D721Med (cell line): ENCODE results near the gene MAP4.

Experiments used
- DNase-seq: peaks from one replicate; pipeline ENCODE4 v3.0.0; 2011; ENCODE audit warnings: low spot score; ENCODE audit not compliant: insufficient read length
- FAIRE-seq: peaks from 2 replicates; lab custom pipeline; 2011; peaks lifted over from hg19 to GRCh38; lab: Jason Lieb, UNC
- TF ChIP-seq, protein P1 (sequence below): IDR thresholded peaks from 2 replicates; pipeline ENCODE4 v1.5.1; 2012; ENCODE audit warnings: mild to moderate bottlenecking, control low read depth; ENCODE audit not compliant: insufficient read depth; ENCODE audit errors: missing control alignments

Gene MAP4

GRCh38 chr3:47984075-47984728, 32.0 kb downstream of the MAP4 start:
- FAIRE-seq (no peak), DNase-seq (no peak)
- TF ChIP-seq, protein P1, sequence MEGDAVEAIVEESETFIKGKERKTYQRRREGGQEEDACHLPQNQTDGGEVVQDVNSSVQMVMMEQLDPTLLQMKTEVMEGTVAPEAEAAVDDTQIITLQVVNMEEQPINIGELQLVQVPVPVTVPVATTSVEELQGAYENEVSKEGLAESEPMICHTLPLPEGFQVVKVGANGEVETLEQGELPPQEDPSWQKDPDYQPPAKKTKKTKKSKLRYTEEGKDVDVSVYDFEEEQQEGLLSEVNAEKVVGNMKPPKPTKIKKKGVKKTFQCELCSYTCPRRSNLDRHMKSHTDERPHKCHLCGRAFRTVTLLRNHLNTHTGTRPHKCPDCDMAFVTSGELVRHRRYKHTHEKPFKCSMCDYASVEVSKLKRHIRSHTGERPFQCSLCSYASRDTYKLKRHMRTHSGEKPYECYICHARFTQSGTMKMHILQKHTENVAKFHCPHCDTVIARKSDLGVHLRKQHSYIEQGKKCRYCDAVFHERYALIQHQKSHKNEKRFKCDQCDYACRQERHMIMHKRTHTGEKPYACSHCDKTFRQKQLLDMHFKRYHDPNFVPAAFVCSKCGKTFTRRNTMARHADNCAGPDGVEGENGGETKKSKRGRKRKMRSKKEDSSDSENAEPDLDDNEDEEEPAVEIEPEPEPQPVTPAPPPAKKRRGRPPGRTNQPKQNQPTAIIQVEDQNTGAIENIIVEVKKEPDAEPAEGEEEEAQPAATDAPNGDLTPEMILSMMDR: no peak

- DNase-seq (no peak), FAIRE-seq (no peak)
- TF ChIP-seq, protein P1: no peak
Observed at GRCh38 chr3:47980795-47981194, 35.4 kb downstream of the MAP4 start.

DNA sequence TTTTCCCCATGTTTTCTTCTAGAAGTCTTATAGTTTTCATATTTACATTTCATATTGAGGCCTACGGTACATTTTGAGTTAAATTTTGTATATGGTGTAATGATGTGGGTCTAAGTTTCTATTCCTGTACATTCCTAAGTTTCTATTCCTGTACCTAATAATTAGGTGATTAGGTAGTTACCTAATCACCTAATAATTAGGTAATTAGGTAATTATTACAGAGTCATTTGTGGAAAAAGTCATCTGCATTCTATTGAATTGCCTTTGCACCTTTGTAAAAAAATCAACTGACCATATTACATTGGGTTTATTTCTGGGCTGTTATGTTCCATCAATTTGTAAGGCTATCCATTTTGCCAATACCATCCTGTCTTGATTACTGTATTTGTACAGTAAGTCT, 37.1 kb downstream of the MAP4 start:
- TF ChIP-seq, protein P1: no peak
- no peak for FAIRE-seq
- no peak for DNase-seq

GRCh38 chr3:47978386-47978785, 37.8 kb downstream of the MAP4 start:
- TF ChIP-seq, protein P1: no peak
- FAIRE-seq (no peak), DNase-seq (no peak)

DNA sequence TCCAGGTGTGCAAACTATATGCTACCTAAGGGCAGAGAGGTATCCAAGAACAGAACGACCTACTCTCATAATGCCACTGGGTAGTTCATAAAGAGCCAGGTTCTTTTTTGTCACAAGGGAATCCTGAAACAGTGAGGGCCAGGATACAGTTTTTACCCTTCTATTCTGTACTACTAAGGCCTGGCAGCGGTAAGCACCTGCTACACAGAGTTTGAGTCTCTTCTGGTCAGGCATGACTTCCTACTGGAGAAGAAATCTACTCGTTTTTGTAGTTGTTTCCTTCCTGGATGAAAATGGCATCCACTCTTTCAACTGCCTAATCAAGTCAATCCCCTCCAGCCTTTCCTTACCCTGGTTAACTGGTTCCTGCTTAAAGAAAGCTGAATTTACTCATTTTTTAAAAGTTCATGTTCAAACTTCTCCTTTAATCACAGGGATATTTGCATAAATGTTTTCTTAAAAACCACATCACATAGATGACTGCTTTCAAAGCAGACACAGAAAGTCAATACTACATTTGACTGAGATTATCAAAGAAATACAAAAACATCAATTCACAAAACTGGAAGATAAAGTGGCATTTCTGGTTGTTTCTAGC, 40.0 kb downstream of the MAP4 start:
- FAIRE-seq: no peak
- TF ChIP-seq, protein P1: no peak
- no peak for DNase-seq

- FAIRE-seq: no peak
- TF ChIP-seq, protein P1: no peak
- DNase-seq: no peak
Observed at GRCh38 chr3:47974974-47975470, 41.2 kb downstream of the MAP4 start.

DNA sequence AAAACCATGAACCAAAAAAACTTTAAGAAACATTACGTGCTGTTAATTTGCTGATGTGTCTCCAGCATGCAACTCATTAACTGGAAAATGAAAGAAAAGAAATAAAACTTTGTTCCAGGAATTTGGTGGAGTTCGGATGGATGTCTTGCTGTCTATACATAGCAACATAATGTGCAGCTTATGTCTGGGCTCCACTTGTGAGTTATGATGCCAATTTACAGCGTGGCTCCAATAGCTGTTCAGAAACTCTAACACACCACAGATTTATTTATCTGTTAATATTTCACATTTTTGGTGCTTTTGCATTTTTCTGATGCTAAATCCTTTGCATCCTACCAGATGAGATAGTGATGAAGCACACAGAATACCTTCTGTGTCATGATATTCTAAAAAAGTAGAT, 45.1 kb downstream of the MAP4 start:
- TF ChIP-seq, protein P1: no peak
- FAIRE-seq (no peak), DNase-seq (no peak)
